ENCODE data around the gene DNM3. TPM values are rescaled to one million over a fixed set of nuclear protein-coding genes. Genes with fewer than 3 reads are reported as not detected.

DNM3 gene
- total and polyA plus RNA-seq, 10 of the 15 experiments (the other 5 are each of a cell fraction or from before 2014, with no cell fraction given), result 0.03 to 1.5 (median 0.08) TPM; not detected in 3

DNA sequence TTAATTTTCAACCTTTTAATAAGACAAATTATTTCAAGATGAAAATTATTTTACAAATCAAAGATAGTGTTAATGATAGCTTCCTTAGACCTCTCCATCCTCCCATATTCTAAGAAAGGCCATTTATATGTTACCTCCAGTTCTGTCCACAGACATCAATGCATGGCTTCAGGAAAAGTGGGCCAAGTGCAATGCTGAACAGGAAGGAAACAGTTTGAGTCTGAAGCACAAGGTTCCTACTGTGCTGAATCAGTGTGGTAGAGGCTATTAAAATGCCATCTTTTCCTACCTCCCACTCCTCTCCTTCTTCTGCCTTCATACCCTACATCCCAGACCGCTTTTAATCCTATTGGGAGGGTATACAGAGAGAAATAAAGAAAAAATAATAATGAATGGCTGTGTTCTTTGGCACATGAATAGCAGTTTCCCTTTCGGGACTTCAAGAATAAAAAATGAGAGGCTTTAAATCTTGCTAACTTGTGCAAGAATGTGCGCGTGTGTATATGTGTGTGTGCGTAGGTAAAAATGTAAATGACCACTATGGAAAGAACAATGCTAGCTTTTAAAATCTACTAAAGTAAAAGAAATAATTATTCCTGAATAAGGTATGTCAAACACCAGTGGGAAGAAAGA is 516.6 kb downstream of the DNM3 start:
- Histone ChIP-seq H3K27ac (ENCODE audit: control insufficient read depth, insufficient read depth) (peak overlapping the region; percentile 96), H2AFZ (ENCODE audit: control insufficient read depth, low read depth, low read length) (peak overlapping the region; percentile 25; the same call in 1 of the 2 replicates), H3K4me2 (ENCODE audit: control insufficient read depth, insufficient read depth) (peak overlapping the region; percentile 87), H3K4me3 (0 out of 2 replicates have a peak overlapping the region, but pooled peaks have one; percentile 12), H3K36me3 (ENCODE audit: control insufficient read depth in 2 of 2, insufficient read depth in 2 of 2, low read length in 1 of 2) (no peaks in the 10 kb centered on the region), H3K79me2 (ENCODE audit: control insufficient read depth, insufficient read depth, low read length) (no peaks in the 10 kb centered on the region), H3K9ac (ENCODE audit: control insufficient read depth, insufficient read depth, low read length) (peak overlapping the region; percentile 66), H3K9me3 (replicated peaks; ENCODE audit: control insufficient read depth, insufficient read depth, low read length) (peaks cover 4% of the 10 kb centered on the region), H3K27me3 (replicated peaks in 1 of 2; ENCODE audit: control insufficient read depth in 2 of 2, insufficient read depth in 2 of 2, low read length in 1 of 2) (no peaks in the 10 kb centered on the region), H3K4me1 (ENCODE audit: control insufficient read depth, insufficient read depth, low read length) (peaks cover 48% of the 10 kb centered on the region), H4K20me1 (ENCODE audit: control insufficient read depth, insufficient read depth) (no peaks in the 10 kb centered on the region)
- ChIA-PET CTCF (interaction anchor here (0.7 to 5.6 kb wide), 10 partner anchors 8 to 268 kb away, joined by 3 to 131 read pairs (median 10); no protein-coding TSS in a partner anchor), RAD21 (ENCODE audit: unreplicated experiment) (interaction anchor here (0.5 to 13.2 kb wide), 14 partner anchors 17 to 552 kb away, joined by 3 to 407 read pairs (median 8); no protein-coding TSS in a partner anchor), POLR2A (interaction anchor here (0.6 to 5.9 kb wide), 16 partner anchors 9 to 1511 kb away, joined by 3 to 73 read pairs (median 7); no protein-coding TSS in a partner anchor), SMC1A (ENCODE audit: uncharacterized antibody, unreplicated experiment) (interaction anchor here (0.7 to 15.3 kb wide), 17 partner anchors 9 to 268 kb away, joined by 3 to 489 read pairs (median 6); no protein-coding TSS in a partner anchor)
- TF ChIP-seq, protein P1, sequence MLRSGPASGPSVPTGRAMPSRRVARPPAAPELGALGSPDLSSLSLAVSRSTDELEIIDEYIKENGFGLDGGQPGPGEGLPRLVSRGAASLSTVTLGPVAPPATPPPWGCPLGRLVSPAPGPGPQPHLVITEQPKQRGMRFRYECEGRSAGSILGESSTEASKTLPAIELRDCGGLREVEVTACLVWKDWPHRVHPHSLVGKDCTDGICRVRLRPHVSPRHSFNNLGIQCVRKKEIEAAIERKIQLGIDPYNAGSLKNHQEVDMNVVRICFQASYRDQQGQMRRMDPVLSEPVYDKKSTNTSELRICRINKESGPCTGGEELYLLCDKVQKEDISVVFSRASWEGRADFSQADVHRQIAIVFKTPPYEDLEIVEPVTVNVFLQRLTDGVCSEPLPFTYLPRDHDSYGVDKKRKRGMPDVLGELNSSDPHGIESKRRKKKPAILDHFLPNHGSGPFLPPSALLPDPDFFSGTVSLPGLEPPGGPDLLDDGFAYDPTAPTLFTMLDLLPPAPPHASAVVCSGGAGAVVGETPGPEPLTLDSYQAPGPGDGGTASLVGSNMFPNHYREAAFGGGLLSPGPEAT (IDR thresholded peaks at IDR 0.05; ENCODE audit: low read depth), result no peak
- TF ChIP-seq HDAC2 (IDR thresholded peaks at IDR 0.05) (no peak), SUPT20H (IDR thresholded peaks at IDR 0.05; ENCODE audit: borderline replicate concordance, control insufficient read depth, low read depth, low read length) (no peak), HDGF (IDR thresholded peaks at IDR 0.05) (0 out of 2 replicates have a peak, but pooled peaks have one; percentile 15), ETV6 (conservative IDR thresholded peaks at IDR 0.05 in 1 of 2, IDR thresholded peaks at IDR 0.05 in 1 of 2; ENCODE audit: borderline replicate concordance in 1 of 2, low read depth in 1 of 2) (no peak)
- TF ChIP-seq, protein P2, sequence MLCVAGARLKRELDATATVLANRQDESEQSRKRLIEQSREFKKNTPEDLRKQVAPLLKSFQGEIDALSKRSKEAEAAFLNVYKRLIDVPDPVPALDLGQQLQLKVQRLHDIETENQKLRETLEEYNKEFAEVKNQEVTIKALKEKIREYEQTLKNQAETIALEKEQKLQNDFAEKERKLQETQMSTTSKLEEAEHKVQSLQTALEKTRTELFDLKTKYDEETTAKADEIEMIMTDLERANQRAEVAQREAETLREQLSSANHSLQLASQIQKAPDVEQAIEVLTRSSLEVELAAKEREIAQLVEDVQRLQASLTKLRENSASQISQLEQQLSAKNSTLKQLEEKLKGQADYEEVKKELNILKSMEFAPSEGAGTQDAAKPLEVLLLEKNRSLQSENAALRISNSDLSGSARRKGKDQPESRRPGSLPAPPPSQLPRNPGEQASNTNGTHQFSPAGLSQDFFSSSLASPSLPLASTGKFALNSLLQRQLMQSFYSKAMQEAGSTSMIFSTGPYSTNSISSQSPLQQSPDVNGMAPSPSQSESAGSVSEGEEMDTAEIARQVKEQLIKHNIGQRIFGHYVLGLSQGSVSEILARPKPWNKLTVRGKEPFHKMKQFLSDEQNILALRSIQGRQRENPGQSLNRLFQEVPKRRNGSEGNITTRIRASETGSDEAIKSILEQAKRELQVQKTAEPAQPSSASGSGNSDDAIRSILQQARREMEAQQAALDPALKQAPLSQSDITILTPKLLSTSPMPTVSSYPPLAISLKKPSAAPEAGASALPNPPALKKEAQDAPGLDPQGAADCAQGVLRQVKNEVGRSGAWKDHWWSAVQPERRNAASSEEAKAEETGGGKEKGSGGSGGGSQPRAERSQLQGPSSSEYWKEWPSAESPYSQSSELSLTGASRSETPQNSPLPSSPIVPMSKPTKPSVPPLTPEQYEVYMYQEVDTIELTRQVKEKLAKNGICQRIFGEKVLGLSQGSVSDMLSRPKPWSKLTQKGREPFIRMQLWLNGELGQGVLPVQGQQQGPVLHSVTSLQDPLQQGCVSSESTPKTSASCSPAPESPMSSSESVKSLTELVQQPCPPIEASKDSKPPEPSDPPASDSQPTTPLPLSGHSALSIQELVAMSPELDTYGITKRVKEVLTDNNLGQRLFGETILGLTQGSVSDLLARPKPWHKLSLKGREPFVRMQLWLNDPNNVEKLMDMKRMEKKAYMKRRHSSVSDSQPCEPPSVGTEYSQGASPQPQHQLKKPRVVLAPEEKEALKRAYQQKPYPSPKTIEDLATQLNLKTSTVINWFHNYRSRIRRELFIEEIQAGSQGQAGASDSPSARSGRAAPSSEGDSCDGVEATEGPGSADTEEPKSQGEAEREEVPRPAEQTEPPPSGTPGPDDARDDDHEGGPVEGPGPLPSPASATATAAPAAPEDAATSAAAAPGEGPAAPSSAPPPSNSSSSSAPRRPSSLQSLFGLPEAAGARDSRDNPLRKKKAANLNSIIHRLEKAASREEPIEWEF (IDR thresholded peaks at IDR 0.05; ENCODE audit: insufficient replicate concordance, low read depth, low read length), result peak; percentile 7
- TF ChIP-seq, protein P3, sequence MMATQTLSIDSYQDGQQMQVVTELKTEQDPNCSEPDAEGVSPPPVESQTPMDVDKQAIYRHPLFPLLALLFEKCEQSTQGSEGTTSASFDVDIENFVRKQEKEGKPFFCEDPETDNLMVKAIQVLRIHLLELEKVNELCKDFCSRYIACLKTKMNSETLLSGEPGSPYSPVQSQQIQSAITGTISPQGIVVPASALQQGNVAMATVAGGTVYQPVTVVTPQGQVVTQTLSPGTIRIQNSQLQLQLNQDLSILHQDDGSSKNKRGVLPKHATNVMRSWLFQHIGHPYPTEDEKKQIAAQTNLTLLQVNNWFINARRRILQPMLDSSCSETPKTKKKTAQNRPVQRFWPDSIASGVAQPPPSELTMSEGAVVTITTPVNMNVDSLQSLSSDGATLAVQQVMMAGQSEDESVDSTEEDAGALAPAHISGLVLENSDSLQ (IDR thresholded peaks at IDR 0.05), result no peak
- TF ChIP-seq, protein P4, sequence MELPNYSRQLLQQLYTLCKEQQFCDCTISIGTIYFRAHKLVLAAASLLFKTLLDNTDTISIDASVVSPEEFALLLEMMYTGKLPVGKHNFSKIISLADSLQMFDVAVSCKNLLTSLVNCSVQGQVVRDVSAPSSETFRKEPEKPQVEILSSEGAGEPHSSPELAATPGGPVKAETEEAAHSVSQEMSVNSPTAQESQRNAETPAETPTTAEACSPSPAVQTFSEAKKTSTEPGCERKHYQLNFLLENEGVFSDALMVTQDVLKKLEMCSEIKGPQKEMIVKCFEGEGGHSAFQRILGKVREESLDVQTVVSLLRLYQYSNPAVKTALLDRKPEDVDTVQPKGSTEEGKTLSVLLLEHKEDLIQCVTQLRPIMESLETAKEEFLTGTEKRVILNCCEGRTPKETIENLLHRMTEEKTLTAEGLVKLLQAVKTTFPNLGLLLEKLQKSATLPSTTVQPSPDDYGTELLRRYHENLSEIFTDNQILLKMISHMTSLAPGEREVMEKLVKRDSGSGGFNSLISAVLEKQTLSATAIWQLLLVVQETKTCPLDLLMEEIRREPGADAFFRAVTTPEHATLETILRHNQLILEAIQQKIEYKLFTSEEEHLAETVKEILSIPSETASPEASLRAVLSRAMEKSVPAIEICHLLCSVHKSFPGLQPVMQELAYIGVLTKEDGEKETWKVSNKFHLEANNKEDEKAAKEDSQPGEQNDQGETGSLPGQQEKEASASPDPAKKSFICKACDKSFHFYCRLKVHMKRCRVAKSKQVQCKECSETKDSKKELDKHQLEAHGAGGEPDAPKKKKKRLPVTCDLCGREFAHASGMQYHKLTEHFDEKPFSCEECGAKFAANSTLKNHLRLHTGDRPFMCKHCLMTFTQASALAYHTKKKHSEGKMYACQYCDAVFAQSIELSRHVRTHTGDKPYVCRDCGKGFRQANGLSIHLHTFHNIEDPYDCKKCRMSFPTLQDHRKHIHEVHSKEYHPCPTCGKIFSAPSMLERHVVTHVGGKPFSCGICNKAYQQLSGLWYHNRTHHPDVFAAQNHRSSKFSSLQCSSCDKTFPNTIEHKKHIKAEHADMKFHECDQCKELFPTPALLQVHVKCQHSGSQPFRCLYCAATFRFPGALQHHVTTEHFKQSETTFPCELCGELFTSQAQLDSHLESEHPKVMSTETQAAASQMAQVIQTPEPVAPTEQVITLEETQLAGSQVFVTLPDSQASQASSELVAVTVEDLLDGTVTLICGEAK (IDR thresholded peaks at IDR 0.05; ENCODE audit: borderline replicate concordance), result no peak
- ATAC-seq (peak; percentile 35), FAIRE-seq (no peak), DNase-seq (ENCODE audit: low read depth, low spot score) (no peak)
- BruUV-seq (replicated peaks), result no TSS peak
- intact Hi-C loops (cut with micrococcal nuclease; ENCODE audit: unreplicated experiment) (loop anchor here (1.0 to 10.0 kb wide), 7 partner anchors 15 to 753 kb away; no protein-coding TSS in a partner anchor), in situ Hi-C loops (cut with MboI) (no loop called here)
- WGBS (ENCODE audit: insufficient coverage, insufficient replicate concordance, low lambda C conversion rate, missing lambda C conversion rate), result 51% methylated on average over 5 of the region's 5 CpGs

All from GM12878 (cell line).